Measurements from ENCODE around the gene YBX3.

- TF ChIP-seq, protein P1, sequence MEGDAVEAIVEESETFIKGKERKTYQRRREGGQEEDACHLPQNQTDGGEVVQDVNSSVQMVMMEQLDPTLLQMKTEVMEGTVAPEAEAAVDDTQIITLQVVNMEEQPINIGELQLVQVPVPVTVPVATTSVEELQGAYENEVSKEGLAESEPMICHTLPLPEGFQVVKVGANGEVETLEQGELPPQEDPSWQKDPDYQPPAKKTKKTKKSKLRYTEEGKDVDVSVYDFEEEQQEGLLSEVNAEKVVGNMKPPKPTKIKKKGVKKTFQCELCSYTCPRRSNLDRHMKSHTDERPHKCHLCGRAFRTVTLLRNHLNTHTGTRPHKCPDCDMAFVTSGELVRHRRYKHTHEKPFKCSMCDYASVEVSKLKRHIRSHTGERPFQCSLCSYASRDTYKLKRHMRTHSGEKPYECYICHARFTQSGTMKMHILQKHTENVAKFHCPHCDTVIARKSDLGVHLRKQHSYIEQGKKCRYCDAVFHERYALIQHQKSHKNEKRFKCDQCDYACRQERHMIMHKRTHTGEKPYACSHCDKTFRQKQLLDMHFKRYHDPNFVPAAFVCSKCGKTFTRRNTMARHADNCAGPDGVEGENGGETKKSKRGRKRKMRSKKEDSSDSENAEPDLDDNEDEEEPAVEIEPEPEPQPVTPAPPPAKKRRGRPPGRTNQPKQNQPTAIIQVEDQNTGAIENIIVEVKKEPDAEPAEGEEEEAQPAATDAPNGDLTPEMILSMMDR (IDR thresholded peaks at IDR 0.05) = no peak
- TF ChIP-seq EP300 (IDR thresholded peaks at IDR 0.05) = no peak
Observed at GRCh38 chr12:10725003-10725402, 1.9 kb upstream of the YBX3 start.
